H1 (cell line): ENCODE data around the gene GGT6. TPM values are rescaled to one million over a fixed set of nuclear protein-coding genes. Genes with fewer than 3 reads are reported as not detected.

Experiments
- BCL11A ChIP-seq, 2 experiments: IDR thresholded peaks; one replicate each; pipeline ENCODE4 v1.6.1; 2011; ENCODE audit warnings: low read depth in 2 of 2, low read length in 2 of 2, mild to moderate bottlenecking in 2 of 2
- KDM5A ChIP-seq: fragments of 200-600 bp; IDR thresholded peaks from 2 replicates; pipeline ENCODE4 v1.7.1; 2012; ENCODE audit warnings: mild to moderate bottlenecking, low read length, inconsistent platforms, mixed read lengths
- NANOG ChIP-seq: IDR thresholded peaks from 2 replicates; pipeline ENCODE4 v1.6.1; 2011; ENCODE audit warnings: low read length, low read depth, mild to moderate bottlenecking, inconsistent platforms; ENCODE audit not compliant: insufficient read depth, poor library complexity, severe bottlenecking
- RFX5 ChIP-seq: IDR thresholded peaks from 2 replicates; pipeline ENCODE4 v1.6.1; 2011; ENCODE audit warnings: low read depth, low read length, improper control_type of control experiment, borderline replicate concordance
- TAF7 ChIP-seq: optimal IDR thresholded peaks from 2 replicates; pipeline ENCODE3; 2011; ENCODE audit warnings: low read depth, mild to moderate bottlenecking, inconsistent platforms, low read length, moderate library complexity, borderline replicate concordance
- polyA plus RNA-seq, 7 experiments: library from polyadenylated mRNA; depleted of rRNA in 3 of 7; stranded (reverse) in 5 of 7; unstranded in 2 of 7; fragments of >200 nt in 5 of 7; fragments of 200-250 nt in 2 of 7; gene quantifications; 1 replicate in 5 of 7; 2 replicates in 1 of 7; 4 replicates in 1 of 7; pipeline versions ENCODE4 v1.2.1 to v1.2.3, GENCODE V29; 2011 to 2013; ENCODE audit warnings: missing spikeins in 2 of 7, mixed read lengths in 2 of 7
- total RNA-seq: library from RNA; stranded (reverse); fragmentation: NEBNext Ultra II Directional; extraction: Animal tissue kit (Norgen Biotek cat#: 25700); gene quantifications from 2 replicates; pipeline ENCODE4 v1.2.1, GENCODE V29; 2021
- TF ChIP-seq, protein P1 (sequence below): IDR thresholded peaks from 2 replicates; pipeline ENCODE4 v1.6.1; 2011; ENCODE audit warnings: low read length, improper control_type of control experiment

Gene GGT6
- total and polyA plus RNA-seq, 2 of the 8 experiments (the other 6 are each of a cell fraction or from before 2014, with no cell fraction given), result 0.18 TPM; not detected in 1

DNA sequence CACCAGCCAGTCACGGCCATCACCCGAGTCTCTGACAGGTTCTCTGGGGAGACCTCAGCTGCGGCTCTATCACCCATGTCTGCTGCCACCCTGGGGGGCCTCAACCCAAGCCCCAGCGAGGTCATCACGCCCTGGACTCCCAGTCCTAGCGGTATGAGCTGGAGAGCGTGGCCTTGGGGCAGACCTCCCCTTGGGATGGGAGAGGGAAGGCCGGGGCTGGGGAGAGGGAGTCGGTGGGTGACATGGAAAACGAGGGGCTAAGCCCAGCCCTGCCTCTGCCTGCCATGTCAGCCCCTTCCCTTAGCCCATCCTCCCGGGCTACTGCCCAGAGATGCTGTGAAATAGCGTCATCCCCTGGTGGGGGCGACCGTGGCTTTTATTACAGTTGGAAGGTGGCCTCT is 32.6 kb upstream of the GGT6 start (continued):
- TF ChIP-seq TAF7 (no peak), KDM5A (no peak), NANOG (no peak), RFX5 (no peak), BCL11A (IDR thresholded peaks at IDR 0.05; ENCODE audit: low read depth in 2 of 2, low read length in 2 of 2) (no peak)
- TF ChIP-seq, protein P1, sequence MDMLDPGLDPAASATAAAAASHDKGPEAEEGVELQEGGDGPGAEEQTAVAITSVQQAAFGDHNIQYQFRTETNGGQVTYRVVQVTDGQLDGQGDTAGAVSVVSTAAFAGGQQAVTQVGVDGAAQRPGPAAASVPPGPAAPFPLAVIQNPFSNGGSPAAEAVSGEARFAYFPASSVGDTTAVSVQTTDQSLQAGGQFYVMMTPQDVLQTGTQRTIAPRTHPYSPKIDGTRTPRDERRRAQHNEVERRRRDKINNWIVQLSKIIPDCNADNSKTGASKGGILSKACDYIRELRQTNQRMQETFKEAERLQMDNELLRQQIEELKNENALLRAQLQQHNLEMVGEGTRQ, result no peak
